HepG2 (cell line): ENCODE data around the gene GMPPA. TPM values are rescaled to one million over a fixed set of nuclear protein-coding genes. Genes with fewer than 3 reads are reported as not detected.
A peak's percentile ranks its signal among the peaks of the same experiment; 100 is the strongest.

Experiments used
- NR0B2 ChIP-seq: sonication (generic); formaldehyde crosslinking; IDR thresholded peaks from 2 replicates; pipeline ENCODE4 v1.4.0; 2020; ENCODE audit warnings: mild to moderate bottlenecking, missing genetic modification reagents
- PITX1 ChIP-seq: sonication (generic); formaldehyde crosslinking; IDR thresholded peaks from 2 replicates; pipeline ENCODE4 v1.5.1; 2020; ENCODE audit warnings: mild to moderate bottlenecking, missing genetic modification reagents
- RBM39 ChIP-seq: fragments of 200-400 bp; formaldehyde crosslinking; IDR thresholded peaks from one replicate; pipeline ENCODE4 v1.6.1; 2018; ENCODE audit warnings: antibody characterized with exemption, mild to moderate bottlenecking, low read depth, low read length; ENCODE audit not compliant: poor library complexity, severe bottlenecking
- SUZ12 ChIP-seq: fragments of 150-350 bp; IDR thresholded peaks from 2 replicates; pipeline ENCODE4 v1.6.1; 2014; ENCODE audit warnings: low read depth, low read length
- TBL1XR1 ChIP-seq: fragments of 150-350 bp; IDR thresholded peaks from 2 replicates; pipeline ENCODE4 v1.6.1; 2014; ENCODE audit warnings: borderline replicate concordance, low read length; ENCODE audit not compliant: partially characterized antibody
- USF2 ChIP-seq, 2 experiments: sonication (generic) in 1 of 2; formaldehyde crosslinking in 1 of 2; IDR thresholded peaks; 2 replicates each; pipeline versions ENCODE4 v1.5.1 to v1.6.1; 2011 to 2020; ENCODE audit warnings: borderline replicate concordance in 1 of 2, low read depth in 1 of 2, low read length in 1 of 2, mild to moderate bottlenecking in 1 of 2, missing genetic modification reagents in 1 of 2, moderate library complexity in 1 of 2
- ZNF20 ChIP-seq: sonication (generic); formaldehyde crosslinking; IDR thresholded peaks from 2 replicates; pipeline ENCODE4 v1.4.0; 2020; ENCODE audit warnings: mild to moderate bottlenecking, moderate library complexity, missing genetic modification reagents
- ZNF326 ChIP-seq: sonication (generic); formaldehyde crosslinking; IDR thresholded peaks from 2 replicates; pipeline ENCODE4 v1.4.0; 2020; ENCODE audit warnings: missing genetic modification reagents, borderline replicate concordance
- ZNF407 ChIP-seq: sonication (generic); formaldehyde crosslinking; IDR thresholded peaks from one replicate; pipeline ENCODE4 v1.5.1; 2020; ENCODE audit warnings: mild to moderate bottlenecking, missing genetic modification reagents; ENCODE audit errors: not compliant biosample characterization
- ZNF503 ChIP-seq: sonication (generic); formaldehyde crosslinking; IDR thresholded peaks from 2 replicates; pipeline ENCODE4 v1.4.0; 2020; ENCODE audit warnings: missing genetic modification reagents
- ZNF512B ChIP-seq: sonication (generic); formaldehyde crosslinking; IDR thresholded peaks from 2 replicates; pipeline ENCODE4 v1.5.1; 2020; ENCODE audit warnings: missing genetic modification reagents, mild to moderate bottlenecking, borderline replicate concordance
- polyA plus RNA-seq, 8 experiments: library from polyadenylated mRNA; depleted of rRNA in 3 of 8; stranded (reverse) in 7 of 8; unstranded in 1 of 8; fragments of >200 nt; fragmentation: Illumina TruSeq in 4 of 8; extraction: Trizol in 4 of 8; gene quantifications; 2 replicates each; pipeline versions ENCODE4 v1.2.1 to v1.2.3, GENCODE V29; 2011 to 2016; ENCODE audit warnings: low read depth in 4 of 8, missing spikeins in 1 of 8, mixed read lengths in 1 of 8; ENCODE audit not compliant: insufficient read depth in 1 of 8
- total RNA-seq, 5 experiments: library from RNA; depleted of rRNA; stranded (reverse); fragments of >200 nt; fragmentation: Illumina TruSeq; extraction: Trizol; gene quantifications; 2 replicates each; pipeline ENCODE4 v1.2.3, GENCODE V29; 2016; ENCODE audit warnings: low read depth in 1 of 5

The GMPPA gene
- total and polyA plus RNA-seq, 2 of the 13 experiments (the other 11 are each of a cell fraction or from before 2014, with no cell fraction given): 81.1 to 106 TPM

- TF ChIP-seq SUZ12: no peak
- no peak for TF ChIP-seq PITX1 (CRISPR knock-in tag)
- TF ChIP-seq ZNF512B (CRISPR knock-in tag): no peak
- TF ChIP-seq ZNF407: no peak
- TF ChIP-seq ZNF326 (CRISPR knock-in tag): no peak
- no peak for TF ChIP-seq TBL1XR1
- no peak for TF ChIP-seq ZNF20 (CRISPR knock-in tag)
- TF ChIP-seq USF2 (IDR thresholded peaks at IDR 0.05; ENCODE audit: low read depth, low read length): peak; percentile 91
- TF ChIP-seq USF2 (CRISPR knock-in tag; IDR thresholded peaks at IDR 0.05; ENCODE audit: borderline replicate concordance): peak; percentile 92; the same call in 1 of the 2 replicates
- TF ChIP-seq RBM39: no peak
- TF ChIP-seq ZNF503 (CRISPR knock-in tag): no peak
- no peak for TF ChIP-seq NR0B2 (CRISPR knock-in tag)
These were observed 3.1 kb upstream of the GMPPA start (continued) for GRCh38 chr2:219495531-219496122.
